Measurements from ENCODE around the gene IDH3A. TPM values are rescaled to one million over a fixed set of nuclear protein-coding genes. Genes with fewer than 3 reads are reported as not detected.

IDH3A gene
- total RNA-seq, 4 donors from 2014 or later: 55.1 to 155 (median 83.3) TPM

DNA sequence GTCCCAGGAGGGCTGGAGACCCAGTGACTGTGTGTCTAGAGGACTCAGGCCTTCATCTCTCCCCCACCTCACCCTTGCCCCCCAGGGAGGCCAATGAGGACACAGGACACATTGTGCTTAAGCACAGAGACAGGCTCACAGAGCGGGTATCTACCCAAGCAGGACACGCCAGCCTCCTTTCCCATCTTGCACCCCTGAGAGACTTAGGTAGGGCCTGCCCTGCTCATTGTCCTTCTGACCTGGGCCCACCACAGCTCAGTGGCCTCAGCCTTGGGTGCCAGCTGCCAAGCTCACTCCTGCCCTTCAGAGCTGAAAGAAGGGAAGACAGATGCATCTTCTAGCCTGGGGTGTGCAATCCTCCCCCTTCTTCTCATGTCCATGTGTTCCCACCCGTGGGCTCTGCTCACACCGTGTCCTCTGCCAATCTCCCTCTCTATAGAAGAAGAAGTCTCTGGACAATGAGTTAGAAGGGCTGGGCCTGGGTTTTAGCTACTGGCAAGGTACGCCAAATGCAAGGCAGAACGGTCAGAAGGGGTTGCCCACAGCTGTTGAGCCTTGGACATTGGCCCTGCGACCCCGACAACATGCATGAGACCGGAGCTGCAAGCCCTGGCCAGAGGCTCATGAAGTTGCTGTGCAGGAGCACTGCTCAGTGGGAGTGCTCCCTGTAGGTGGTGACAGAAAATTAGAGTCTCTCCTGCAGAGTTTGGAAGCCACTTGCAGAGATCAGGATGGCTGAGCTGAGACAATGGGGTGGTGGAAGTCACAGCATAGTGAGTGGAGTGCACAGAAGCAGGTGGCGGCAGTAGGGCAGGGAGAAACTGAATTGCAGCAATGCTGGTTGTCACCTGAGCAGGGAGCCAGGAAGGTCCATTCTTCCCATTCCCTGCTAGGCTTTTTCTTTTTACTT is 52.4 kb downstream of the IDH3A start:
- Histone ChIP-seq H3K36me3 (no peaks in the 10 kb centered on the region), H3K9me3 (no peaks in the 10 kb centered on the region), H3K4me1 (peaks cover 0 to 4% of the 10 kb centered on the region in 2 donors), H3K27ac (no peak overlapping the region), H3K27me3 (no peaks in the 10 kb centered on the region), H3K4me3 (replicated peaks in 1 of 3) (no peak overlapping the region)
- DNase-seq: no peak
- 83 to 96% methylated on average over 5 to 10 of the region's 10 CpGs for WGBS, 2 donors
- TF ChIP-seq POLR2A (IDR thresholded peaks at IDR 0.05): no peak
- intact Hi-C loops (cut with DNase I): no loop called here

DNA sequence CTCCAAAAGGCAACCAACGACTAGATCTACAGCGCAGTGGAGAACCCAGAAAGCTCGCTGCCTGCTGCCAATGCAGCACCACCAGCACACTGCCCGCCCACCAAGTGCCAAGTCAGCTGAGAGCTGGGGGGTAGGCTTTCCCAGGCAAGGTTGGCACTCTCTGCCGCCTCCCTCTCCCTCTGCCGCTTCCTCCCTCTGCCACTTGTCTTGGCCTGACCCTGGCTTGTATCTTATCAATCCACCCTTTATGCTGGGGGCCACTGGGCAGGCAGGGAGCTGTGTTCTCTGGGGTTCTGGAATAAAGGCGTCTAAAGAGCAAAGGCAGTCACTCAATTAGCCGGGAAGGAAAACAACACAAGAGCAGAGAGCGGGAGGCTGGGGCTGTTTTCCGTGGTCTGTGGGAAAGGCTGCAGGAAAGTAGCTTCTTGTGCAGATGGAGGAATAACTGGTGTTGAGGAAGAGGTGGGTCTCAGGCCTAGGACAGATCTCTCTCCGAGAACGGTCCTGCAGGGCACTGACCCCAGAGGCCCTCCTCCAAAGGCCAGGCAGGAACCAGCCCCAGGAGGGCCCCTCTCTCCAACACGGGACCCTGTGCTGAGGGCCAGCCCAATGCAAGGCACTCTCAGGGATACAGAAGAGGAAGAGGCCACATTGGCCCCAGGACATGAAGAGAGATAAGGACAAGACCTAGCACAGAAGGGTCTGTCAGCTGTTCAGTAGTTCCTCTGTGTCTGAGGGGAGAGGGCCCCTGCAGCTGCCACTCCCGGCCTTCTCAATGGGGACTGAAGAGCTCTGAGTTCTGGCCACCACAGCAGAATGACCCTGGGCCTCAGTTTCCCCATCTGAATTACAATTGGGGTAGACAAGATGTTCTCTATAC is 54.4 kb downstream of the IDH3A start:
- TF ChIP-seq, protein P1, sequence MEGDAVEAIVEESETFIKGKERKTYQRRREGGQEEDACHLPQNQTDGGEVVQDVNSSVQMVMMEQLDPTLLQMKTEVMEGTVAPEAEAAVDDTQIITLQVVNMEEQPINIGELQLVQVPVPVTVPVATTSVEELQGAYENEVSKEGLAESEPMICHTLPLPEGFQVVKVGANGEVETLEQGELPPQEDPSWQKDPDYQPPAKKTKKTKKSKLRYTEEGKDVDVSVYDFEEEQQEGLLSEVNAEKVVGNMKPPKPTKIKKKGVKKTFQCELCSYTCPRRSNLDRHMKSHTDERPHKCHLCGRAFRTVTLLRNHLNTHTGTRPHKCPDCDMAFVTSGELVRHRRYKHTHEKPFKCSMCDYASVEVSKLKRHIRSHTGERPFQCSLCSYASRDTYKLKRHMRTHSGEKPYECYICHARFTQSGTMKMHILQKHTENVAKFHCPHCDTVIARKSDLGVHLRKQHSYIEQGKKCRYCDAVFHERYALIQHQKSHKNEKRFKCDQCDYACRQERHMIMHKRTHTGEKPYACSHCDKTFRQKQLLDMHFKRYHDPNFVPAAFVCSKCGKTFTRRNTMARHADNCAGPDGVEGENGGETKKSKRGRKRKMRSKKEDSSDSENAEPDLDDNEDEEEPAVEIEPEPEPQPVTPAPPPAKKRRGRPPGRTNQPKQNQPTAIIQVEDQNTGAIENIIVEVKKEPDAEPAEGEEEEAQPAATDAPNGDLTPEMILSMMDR (IDR thresholded peaks at IDR 0.05): no peak
- Histone ChIP-seq H3K4me3 (replicated peaks in 1 of 3) (no peak overlapping the region), H3K36me3 (no peaks in the 10 kb centered on the region), H3K27ac (no peak overlapping the region), H3K27me3 (no peaks in the 10 kb centered on the region), H3K4me1 (peaks cover 0 to 4% of the 10 kb centered on the region in 2 donors), H3K9me3 (no peaks in the 10 kb centered on the region)
- intact Hi-C loops (cut with DNase I): no loop called here
- DNase-seq: no peak
- WGBS, 2 donors: 86 to 89% methylated on average over 14 of the region's 14 CpGs

DNA sequence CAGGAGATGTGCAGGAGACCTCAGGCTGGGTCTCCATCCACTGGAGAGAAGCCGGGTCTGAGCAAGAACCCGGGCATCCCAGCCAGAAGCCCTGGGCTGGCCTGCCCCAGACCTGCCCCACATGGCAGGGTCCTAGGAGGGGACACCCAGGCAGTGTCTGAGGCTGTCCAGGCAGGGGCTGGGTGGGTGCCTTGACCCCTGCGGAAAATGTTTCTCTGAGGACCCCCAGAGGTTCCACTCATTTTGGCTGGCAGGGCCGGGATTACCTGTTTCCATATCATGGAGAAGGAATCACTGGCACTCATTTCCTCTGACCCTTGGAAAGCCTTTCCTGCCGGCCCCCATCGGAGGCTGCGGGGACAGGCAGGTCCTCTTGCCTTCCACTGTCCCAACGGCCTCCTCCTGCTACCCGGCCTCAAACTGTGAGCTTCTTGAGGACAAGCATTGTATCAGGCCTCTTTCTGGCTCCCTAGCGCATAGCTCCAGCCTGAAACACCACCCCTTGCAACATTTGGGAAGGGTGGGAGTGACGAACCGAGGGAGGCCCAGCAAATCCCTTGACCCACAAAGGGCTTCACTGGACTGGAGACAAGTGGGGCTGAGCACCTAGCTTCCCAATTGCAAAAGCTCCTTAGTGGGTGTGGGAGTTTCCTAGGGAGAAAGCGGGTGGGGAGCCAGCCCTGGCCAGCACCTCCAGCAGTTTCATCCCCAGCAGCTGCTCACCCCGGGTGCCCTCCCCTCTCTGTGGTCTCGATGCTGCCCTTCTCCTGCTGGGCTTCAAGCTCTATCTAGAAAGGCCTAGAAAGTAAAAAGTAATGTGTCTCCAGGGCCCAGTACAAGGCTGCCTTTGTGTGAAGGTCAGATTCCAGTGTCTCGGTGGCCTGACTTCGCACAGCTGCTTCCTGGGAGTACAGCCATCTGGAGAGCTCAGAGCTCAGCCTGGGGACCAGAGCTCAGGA is 55.5 kb downstream of the IDH3A start:
- H3K27me3 ChIP-seq: no peaks in the 10 kb centered on the region
- no peak overlapping the region for H3K27ac ChIP-seq
- peaks cover under 1 to 10% of the 10 kb centered on the region in 2 donors for H3K4me1 ChIP-seq
- TF ChIP-seq, protein P1 (IDR thresholded peaks at IDR 0.05): no peak
- TF ChIP-seq POLR2A (IDR thresholded peaks at IDR 0.05): no peak
- 76 to 80% methylated on average over 12 to 14 of the region's 17 CpGs for WGBS, 2 donors
- intact Hi-C loops (cut with DNase I): no loop called here
- no peak overlapping the region for H3K4me3 ChIP-seq (replicated peaks in 1 of 3)
- no peaks in the 10 kb centered on the region for H3K9me3 ChIP-seq
- peak; percentile 15 to 33 for DNase-seq
- H3K36me3 ChIP-seq: no peaks in the 10 kb centered on the region

DNA sequence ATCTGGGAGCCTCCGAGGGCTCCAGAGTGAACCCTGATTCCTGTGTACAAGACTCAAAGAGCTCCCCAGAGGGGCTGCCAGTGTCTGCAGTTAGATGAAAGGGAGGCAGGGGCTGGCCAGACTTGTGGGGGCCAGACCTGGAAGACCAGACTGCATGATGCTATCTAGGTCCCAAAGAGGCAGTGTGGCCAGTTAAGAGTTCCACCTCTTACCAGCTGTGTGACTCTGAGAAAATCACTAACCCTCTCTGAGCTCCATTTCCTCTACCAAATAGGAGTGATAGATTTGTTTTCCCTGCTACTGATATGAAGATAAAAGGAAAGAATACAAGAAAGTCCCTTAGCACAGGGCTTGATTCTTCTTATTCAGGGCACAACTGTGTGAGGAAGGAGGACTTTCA is 56.2 kb downstream of the IDH3A start:
- H3K36me3 ChIP-seq: no peaks in the 10 kb centered on the region
- no peak for DNase-seq
- no peaks in the 10 kb centered on the region for H3K9me3 ChIP-seq
- H3K4me3 ChIP-seq (replicated peaks in 1 of 3): no peak overlapping the region
- TF ChIP-seq POLR2A (IDR thresholded peaks at IDR 0.05): no peak
- TF ChIP-seq, protein P1 (IDR thresholded peaks at IDR 0.05): no peak
- intact Hi-C loops (cut with DNase I): no loop called here
- peaks cover 6 to 17% of the 10 kb centered on the region in 2 donors for H3K4me1 ChIP-seq
- no peak overlapping the region for H3K27ac ChIP-seq
- no peaks in the 10 kb centered on the region for H3K27me3 ChIP-seq
- 83% methylated on average over 1 of the region's 1 CpG; no CpG with 5 or more reads in 1 of the 2 donors for WGBS, 2 donors

DNA sequence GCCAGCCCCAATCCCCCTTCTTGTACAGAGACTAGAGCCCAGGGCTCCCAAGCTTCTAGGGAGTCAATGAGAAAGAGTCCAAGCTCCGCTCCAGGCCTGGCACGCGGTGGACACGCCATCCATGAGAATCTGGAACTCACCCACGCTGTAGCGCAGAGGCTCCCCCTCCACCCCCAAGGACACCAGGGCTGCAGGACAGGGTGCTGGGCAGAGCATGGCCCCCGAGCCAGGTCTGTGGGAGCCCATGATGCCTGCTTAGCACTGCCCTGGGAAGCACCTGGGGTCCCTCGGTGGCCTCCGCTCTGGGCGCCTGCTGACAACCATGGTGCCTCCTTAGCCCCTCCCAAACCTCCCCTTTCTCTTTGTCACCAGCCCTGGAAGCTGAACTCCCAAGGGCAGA is 56.7 kb downstream of the IDH3A start:
- TF ChIP-seq, protein P1 (IDR thresholded peaks at IDR 0.05): no peak
- no peak for TF ChIP-seq POLR2A (IDR thresholded peaks at IDR 0.05)
- Histone ChIP-seq H3K27ac (no peak overlapping the region), H3K4me3 (replicated peaks in 1 of 3) (no peak overlapping the region), H3K36me3 (no peaks in the 10 kb centered on the region), H3K27me3 (no peaks in the 10 kb centered on the region), H3K4me1 (peaks cover 11 to 22% of the 10 kb centered on the region in 2 donors), H3K9me3 (no peaks in the 10 kb centered on the region)
- DNase-seq: no peak
- 95% methylated on average over 9 to 10 of the region's 10 CpGs for WGBS, 2 donors
- intact Hi-C loops (cut with DNase I): no loop called here

Data from thyroid gland (tissue), 4 donors.